Kidney (tissue), 14 donors: ENCODE data around the gene PATJ. TPM values are rescaled to one million over a fixed set of nuclear protein-coding genes. Genes with fewer than 3 reads are reported as not detected.
"Not testable (repeated sequence)": the region's sequence is repeated elsewhere in the genome, so short reads cannot be mapped to it uniquely, and the experiment has no call there.

Experiments used
- DNase-seq, 5 donors: peaks; one replicate each; pipeline ENCODE4 v3.0.0-alpha.2; 2013 to 2020
- FAIRE-seq: peaks from 2 replicates; lab custom pipeline; 2012; peaks lifted over from hg19 to GRCh38; lab: Jason Lieb, UNC
- H3K27ac ChIP-seq, 2 donors: one replicate each; pipeline ENCODE4 v1.7.0; 2013; ENCODE audit warnings: low read depth in 2 of 2, low read length in 2 of 2, inconsistent platforms in 1 of 2
- H3K27me3 ChIP-seq: one replicate; pipeline ENCODE4 v1.7.1; 2013; ENCODE audit warnings: low read length, inconsistent platforms; ENCODE audit not compliant: control insufficient read depth, insufficient read depth
- H3K36me3 ChIP-seq, 3 donors: one replicate each; pipeline versions ENCODE4 v1.7.0 to v1.7.1; 2013; ENCODE audit warnings: low read length in 3 of 3, control low read depth in 1 of 3, inconsistent platforms in 1 of 3; ENCODE audit not compliant: insufficient read depth in 3 of 3, control insufficient read depth in 2 of 3
- H3K4me1 ChIP-seq, 3 donors: one replicate each; pipeline versions ENCODE4 v1.7.0 to v1.7.1; 2013; ENCODE audit warnings: low read length in 3 of 3, inconsistent platforms in 1 of 3, low read depth in 1 of 3; ENCODE audit not compliant: control insufficient read depth in 2 of 3, insufficient read depth in 2 of 3
- H3K4me3 ChIP-seq, 3 donors: one replicate each; pipeline versions ENCODE4 v1.7.0 to v1.8.1; 2013; ENCODE audit warnings: low read length in 3 of 3, control low read depth in 1 of 3, inconsistent platforms in 1 of 3
- H3K9ac ChIP-seq, 3 donors: one replicate each; pipeline versions ENCODE4 v1.7.0 to v1.7.1; 2013; ENCODE audit warnings: low read length in 3 of 3, control low read depth in 1 of 3, inconsistent platforms in 1 of 3
- H3K9me3 ChIP-seq, 3 donors: one replicate each; pipeline versions ENCODE4 v1.7.0 to v1.7.1; 2013; ENCODE audit warnings: low read length in 3 of 3, control low read depth in 1 of 3, inconsistent platforms in 1 of 3; ENCODE audit not compliant: control insufficient read depth in 2 of 3, insufficient read depth in 1 of 3
- intact Hi-C: fragments of 100-400 bp; cut with DNase I; formaldehyde crosslinking; loops from one replicate; pipeline ENCODE4 v1.11.1; 2022
- polyA plus RNA-seq: library from polyadenylated mRNA; stranded (reverse); fragments of 350-450 nt; fragmentation: Illumina TruSeq; extraction: RNeasy Lipid Tissue Mini Kit (QIAGEN cat#74804); gene quantifications from one replicate; pipeline ENCODE4 v1.2.3, GENCODE V29; 2014; ENCODE audit warnings: low read depth, low replicate concordance; ENCODE audit not compliant: insufficient read depth
- total RNA-seq: library from RNA; stranded (reverse); fragmentation: NEBNext Ultra II Directional; extraction: Animal tissue kit (Norgen Biotek cat#: 25700); gene quantifications from one replicate; pipeline ENCODE4 v1.2.1, GENCODE V29; 2021
- TF ChIP-seq, protein P1 (sequence below): IDR thresholded peaks from 3 replicates; pipeline ENCODE4 v1.5.1; 2012; ENCODE audit warnings: mild to moderate bottlenecking, moderate library complexity, borderline replicate concordance; ENCODE audit not compliant: insufficient read depth; ENCODE audit errors: extremely low read depth
- donor health status: control.
- donor health status: control.
- donor health status: control.
- donor health status: control.
- donor health status: control.
- donor health status: DM: yes; HTN: yes; CAD: no.
- donor health status: Normal renal cell carcinoma (clear cell type).

PATJ gene
- total and polyA plus RNA-seq, 2 donors from 2014 or later = 44.0 to 98.0 TPM

GRCh38 chr1:62144238-62144831 is 402.1 kb downstream of the PATJ start:
- FAIRE-seq (no peak), DNase-seq (peak in 3 of 5 donors; percentile 64 to 74 (median 72))
- no peaks in the 10 kb centered on the region for H3K27me3 ChIP-seq
- TF ChIP-seq, protein P1, sequence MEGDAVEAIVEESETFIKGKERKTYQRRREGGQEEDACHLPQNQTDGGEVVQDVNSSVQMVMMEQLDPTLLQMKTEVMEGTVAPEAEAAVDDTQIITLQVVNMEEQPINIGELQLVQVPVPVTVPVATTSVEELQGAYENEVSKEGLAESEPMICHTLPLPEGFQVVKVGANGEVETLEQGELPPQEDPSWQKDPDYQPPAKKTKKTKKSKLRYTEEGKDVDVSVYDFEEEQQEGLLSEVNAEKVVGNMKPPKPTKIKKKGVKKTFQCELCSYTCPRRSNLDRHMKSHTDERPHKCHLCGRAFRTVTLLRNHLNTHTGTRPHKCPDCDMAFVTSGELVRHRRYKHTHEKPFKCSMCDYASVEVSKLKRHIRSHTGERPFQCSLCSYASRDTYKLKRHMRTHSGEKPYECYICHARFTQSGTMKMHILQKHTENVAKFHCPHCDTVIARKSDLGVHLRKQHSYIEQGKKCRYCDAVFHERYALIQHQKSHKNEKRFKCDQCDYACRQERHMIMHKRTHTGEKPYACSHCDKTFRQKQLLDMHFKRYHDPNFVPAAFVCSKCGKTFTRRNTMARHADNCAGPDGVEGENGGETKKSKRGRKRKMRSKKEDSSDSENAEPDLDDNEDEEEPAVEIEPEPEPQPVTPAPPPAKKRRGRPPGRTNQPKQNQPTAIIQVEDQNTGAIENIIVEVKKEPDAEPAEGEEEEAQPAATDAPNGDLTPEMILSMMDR = peak; percentile 65
- no peaks in the 10 kb centered on the region for H3K9me3 ChIP-seq
- peaks cover 0 to 26% (median 8%) of the 10 kb centered on the region in 3 donors for H3K36me3 ChIP-seq
- H3K4me1 ChIP-seq = no peaks in the 10 kb centered on the region
- intact Hi-C loops = no loop called here
- H3K9ac ChIP-seq = no peak overlapping the region
- H3K27ac ChIP-seq = no peak overlapping the region
- no peak overlapping the region for H3K4me3 ChIP-seq

- H3K27ac ChIP-seq = no peak overlapping the region
- H3K36me3 ChIP-seq = peaks cover 0 to 16% (median 9%) of the 10 kb centered on the region in 3 donors
- TF ChIP-seq, protein P1 = no peak
- no peak overlapping the region for H3K4me3 ChIP-seq
- H3K27me3 ChIP-seq = no peaks in the 10 kb centered on the region
- H3K9ac ChIP-seq = no peak overlapping the region
- DNase-seq (no peak), FAIRE-seq (no peak)
- H3K9me3 ChIP-seq = no peaks in the 10 kb centered on the region
- intact Hi-C loops = no loop called here
- H3K4me1 ChIP-seq = no peaks in the 10 kb centered on the region
These were observed 417.7 kb downstream of the PATJ start for GRCh38 chr1:62159940-62160348.

GRCh38 chr1:62161711-62162110 is 419.4 kb downstream of the PATJ start:
- H3K27me3 ChIP-seq = no peaks in the 10 kb centered on the region
- no peaks in the 10 kb centered on the region for H3K9me3 ChIP-seq
- no peak for FAIRE-seq
- H3K27ac ChIP-seq = no peak overlapping the region
- TF ChIP-seq, protein P1 = no peak
- H3K4me1 ChIP-seq = no peaks in the 10 kb centered on the region
- DNase-seq = no peak
- peaks cover 0 to 16% (median 9%) of the 10 kb centered on the region in 3 donors for H3K36me3 ChIP-seq
- H3K9ac ChIP-seq = no peak overlapping the region
- intact Hi-C loops = no loop called here
- H3K4me3 ChIP-seq = no peak overlapping the region

- H3K27ac ChIP-seq, FAIRE-seq, H3K27me3 ChIP-seq, H3K9ac ChIP-seq, DNase-seq, H3K4me1 ChIP-seq, H3K9me3 ChIP-seq, intact Hi-C loops, H3K36me3 ChIP-seq, H3K4me3 ChIP-seq: not testable (repeated sequence)
These were observed 428.1 kb downstream of the PATJ start for GRCh38 chr1:62170380-62170779.
